Ovary (tissue), 9 donors: ENCODE measurements around the gene ZMYM5. TPM values are rescaled to one million over a fixed set of nuclear protein-coding genes. Genes with fewer than 3 reads are reported as not detected.

Experiments used
- DNase-seq, 5 donors: peaks; one replicate each; pipeline ENCODE4 v3.0.0-alpha.2; 2019 to 2020
- H3K27ac ChIP-seq, 2 donors: fragments of 200-600 bp; one replicate each; pipeline versions ENCODE4 v1.5.1 to v1.8.0; 2019 to 2022
- H3K27me3 ChIP-seq: fragments of 200-600 bp; one replicate; pipeline ENCODE4 v1.8.0; 2022
- H3K36me3 ChIP-seq: fragments of 200-600 bp; sonication (generic); one replicate; pipeline ENCODE4 v1.5.1; 2019
- H3K4me1 ChIP-seq: one replicate; pipeline ENCODE4 v1.8.1; 2013; ENCODE audit warnings: mild to moderate bottlenecking, moderate library complexity; ENCODE audit not compliant: insufficient read depth
- H3K4me3 ChIP-seq: fragments of 200-600 bp; sonication (generic); one replicate; pipeline ENCODE4 v1.5.1; 2017
- H3K9me3 ChIP-seq, 2 donors: fragments of 200-600 bp in 1 of 2; sonication (generic) in 1 of 2; one replicate each; pipeline versions ENCODE4 v1.5.1 to v1.8.1; 2013 to 2019; ENCODE audit warnings: mild to moderate bottlenecking in 1 of 2, moderate library complexity in 1 of 2
- EP300 ChIP-seq: sonication (generic); formaldehyde crosslinking; IDR thresholded peaks from one replicate; pipeline ENCODE4 v1.6.1; 2017; ENCODE audit warnings: antibody characterized with exemption
- POLR2A ChIP-seq: fragments of 450-650 bp; IDR thresholded peaks from one replicate; pipeline ENCODE4 v1.6.1; 2017; ENCODE audit warnings: antibody characterized with exemption, mild to moderate bottlenecking, moderate library complexity
- WGBS, 3 donors: extraction: QIAGEN DNeasy Blood & Tissue Kit in 1 of 3; methylation state at CpG; one replicate each; pipeline versions ENCODE4 v1.1.5 to v1.1.7; 2013 to 2017; 5-methylcytosine and 5-hydroxymethylcytosine counted together
- intact Hi-C, 4 donors: fragments of 100-400 bp; cut with DNase I; formaldehyde crosslinking; loops; one replicate each; pipeline versions ENCODE4 v1.11.0 to v1.15.1; 2022 to 2023
- polyA plus RNA-seq, 2 donors: library from polyadenylated mRNA; stranded (reverse); fragments of 200-250 nt in 1 of 2; fragments of 350-450 nt in 1 of 2; fragmentation: Illumina TruSeq in 1 of 2; extraction: RNeasy Lipid Tissue Mini Kit (QIAGEN cat#74804) in 1 of 2; gene quantifications; one replicate each; pipeline ENCODE4 v1.2.3, GENCODE V29; 2013 to 2014
- total RNA-seq, 7 donors: library from RNA; depleted of rRNA in 2 of 7; stranded (reverse); fragments of >200 nt in 2 of 7; fragmentation: NEBNext Ultra II Directional in 3 of 7; extraction: Animal tissue kit (Norgen Biotek cat#: 25700) in 3 of 7; gene quantifications; one replicate each; pipeline versions ENCODE4 v1.1.0 to v1.2.4, GENCODE V29; 2016 to 2023
- TF ChIP-seq, protein P1 (sequence below), 3 donors: fragments of 450-650 bp in 2 of 3; fragments of 200-600 bp in 1 of 3; IDR thresholded peaks; one replicate each; pipeline versions ENCODE4 v1.5.1 to v1.8.0; 2016 to 2022; ENCODE audit warnings: antibody characterized with exemption in 3 of 3, mild to moderate bottlenecking in 1 of 3
- donor health status: DM: no; HTN: no; CAD: no; lungs with moderate emphysema.
- donor health status: DM: no; HTN: no; CAD: no.
- donor health status: Bipolar disorder and iron deficiency.
- donor health status: DM: yes; HTN: yes; CAD: no.
- donor health status: DM: no; HTN: no; CAD: no.
- donor health status: DM: yes; HTN: yes; CAD: no.

Gene ZMYM5
- total and polyA plus RNA-seq, 9 donors, result 8.0 to 19.4 (median 14.7) TPM

DNA sequence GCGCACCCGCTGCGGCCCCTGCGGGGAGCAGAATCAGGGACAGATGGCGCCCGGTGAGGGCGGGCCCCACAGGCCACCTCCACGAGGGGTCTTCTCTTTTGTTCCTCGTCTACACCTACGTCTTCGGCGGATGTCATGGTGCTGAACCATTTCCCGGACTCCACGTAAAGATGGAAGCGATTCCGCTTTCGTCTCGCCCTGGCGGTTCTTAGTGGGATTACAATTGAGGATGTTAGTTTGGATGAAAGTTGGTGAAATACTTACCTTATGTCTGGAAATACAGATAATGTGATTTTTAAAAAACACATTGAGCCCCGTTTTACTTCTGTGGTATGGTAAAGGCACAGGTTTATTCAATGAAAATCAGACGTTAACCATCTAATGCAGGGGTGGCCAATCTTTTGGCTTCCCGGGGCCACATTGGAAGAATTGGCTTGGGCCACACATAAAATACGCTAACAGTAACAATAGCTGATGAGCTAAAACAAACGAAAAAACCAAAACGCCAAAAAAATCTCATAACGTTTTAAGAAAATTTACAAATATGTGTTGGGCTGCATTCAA is 1.4 kb upstream of the ZMYM5 start:
- H3K27ac ChIP-seq, result peak overlapping the region; percentile 99
- no peaks in the 10 kb centered on the region for H3K36me3 ChIP-seq
- no peaks in the 10 kb centered on the region for H3K9me3 ChIP-seq
- TF ChIP-seq, protein P1, sequence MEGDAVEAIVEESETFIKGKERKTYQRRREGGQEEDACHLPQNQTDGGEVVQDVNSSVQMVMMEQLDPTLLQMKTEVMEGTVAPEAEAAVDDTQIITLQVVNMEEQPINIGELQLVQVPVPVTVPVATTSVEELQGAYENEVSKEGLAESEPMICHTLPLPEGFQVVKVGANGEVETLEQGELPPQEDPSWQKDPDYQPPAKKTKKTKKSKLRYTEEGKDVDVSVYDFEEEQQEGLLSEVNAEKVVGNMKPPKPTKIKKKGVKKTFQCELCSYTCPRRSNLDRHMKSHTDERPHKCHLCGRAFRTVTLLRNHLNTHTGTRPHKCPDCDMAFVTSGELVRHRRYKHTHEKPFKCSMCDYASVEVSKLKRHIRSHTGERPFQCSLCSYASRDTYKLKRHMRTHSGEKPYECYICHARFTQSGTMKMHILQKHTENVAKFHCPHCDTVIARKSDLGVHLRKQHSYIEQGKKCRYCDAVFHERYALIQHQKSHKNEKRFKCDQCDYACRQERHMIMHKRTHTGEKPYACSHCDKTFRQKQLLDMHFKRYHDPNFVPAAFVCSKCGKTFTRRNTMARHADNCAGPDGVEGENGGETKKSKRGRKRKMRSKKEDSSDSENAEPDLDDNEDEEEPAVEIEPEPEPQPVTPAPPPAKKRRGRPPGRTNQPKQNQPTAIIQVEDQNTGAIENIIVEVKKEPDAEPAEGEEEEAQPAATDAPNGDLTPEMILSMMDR (IDR thresholded peaks at IDR 0.05), result peak; percentile 35 to 73 (median 67)
- TF ChIP-seq POLR2A, result no peak
- no peak for TF ChIP-seq EP300
- WGBS, 3 donors, result 15 to 18% (median 17%) methylated on average over 22 to 26 of the region's 26 CpGs
- intact Hi-C loops, result loop anchor here (1.0 to 10.0 kb wide), 8 partner anchors 80 to 910 kb away; partner anchors contain the start of genes PSPC1 (in 3 of the 4), ZMYM2 (in 3 of the 4), MPHOSPH8 (in 2 of the 4) and EEF1AKMT1 (in 1 of the 4)
- H3K4me1 ChIP-seq, result peaks cover 5% of the 10 kb centered on the region
- H3K4me3 ChIP-seq, result peak overlapping the region; percentile 66
- peak in 4 of 5 donors; percentile 63 to 79 (median 70) for DNase-seq
- no peaks in the 10 kb centered on the region for H3K27me3 ChIP-seq

DNA sequence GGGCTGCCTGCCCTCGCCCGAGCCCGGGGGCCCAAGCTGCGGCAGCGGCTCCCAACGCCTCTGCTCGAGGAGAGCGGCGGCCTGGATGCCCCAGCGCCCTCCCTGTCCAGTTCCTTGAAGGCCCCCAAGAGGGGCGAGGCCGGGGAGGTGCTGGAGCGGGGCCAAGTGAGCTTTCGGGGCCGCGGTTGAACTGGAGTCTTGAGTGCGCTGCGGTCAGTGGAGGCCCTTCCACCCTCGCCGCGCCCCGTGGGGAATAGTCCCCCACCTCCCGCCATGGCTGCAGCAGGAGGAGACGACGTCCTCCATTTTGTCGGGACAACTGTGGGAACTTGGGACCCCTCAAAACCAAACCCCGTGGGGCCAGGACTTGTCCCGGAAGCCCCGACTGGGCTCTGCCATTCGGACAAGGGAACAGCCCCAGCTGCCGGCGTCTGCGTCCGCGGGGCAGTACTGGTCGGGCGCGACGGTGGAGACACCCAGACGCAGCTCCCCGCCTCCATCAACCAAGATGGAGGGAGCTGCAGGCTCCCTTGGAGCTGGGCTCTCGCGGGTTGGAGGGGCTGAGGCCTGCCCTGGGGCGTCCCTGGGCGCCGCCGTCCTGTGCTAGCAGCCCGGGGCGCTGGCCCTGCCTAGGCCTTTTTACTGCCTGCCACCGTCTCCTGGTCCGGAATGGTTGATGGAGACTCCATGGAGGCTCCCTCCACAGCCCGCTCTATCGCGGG is 736 bp upstream of the ZMYM5 start:
- TF ChIP-seq EP300, result no peak
- no peak for TF ChIP-seq POLR2A
- TF ChIP-seq, protein P1 (IDR thresholded peaks at IDR 0.05), result no peak
- no peaks in the 10 kb centered on the region for H3K36me3 ChIP-seq
- no peaks in the 10 kb centered on the region for H3K9me3 ChIP-seq
- H3K4me1 ChIP-seq, result peaks cover 5% of the 10 kb centered on the region
- 0 to 3% (median 2%) methylated on average over 25 to 54 of the region's 54 CpGs for WGBS, 3 donors
- intact Hi-C loops, result loop anchor here (1.0 to 10.0 kb wide), 8 partner anchors 79 to 911 kb away; partner anchors contain the start of genes PSPC1 (in 3 of the 4), ZMYM2 (in 3 of the 4), MPHOSPH8 (in 2 of the 4) and EEF1AKMT1 (in 1 of the 4)
- H3K27ac ChIP-seq, result peak overlapping the region; percentile 99
- H3K4me3 ChIP-seq, result peak overlapping the region; percentile 66
- DNase-seq, result peak; percentile 78 to 88 (median 86)
- no peaks in the 10 kb centered on the region for H3K27me3 ChIP-seq

DNA sequence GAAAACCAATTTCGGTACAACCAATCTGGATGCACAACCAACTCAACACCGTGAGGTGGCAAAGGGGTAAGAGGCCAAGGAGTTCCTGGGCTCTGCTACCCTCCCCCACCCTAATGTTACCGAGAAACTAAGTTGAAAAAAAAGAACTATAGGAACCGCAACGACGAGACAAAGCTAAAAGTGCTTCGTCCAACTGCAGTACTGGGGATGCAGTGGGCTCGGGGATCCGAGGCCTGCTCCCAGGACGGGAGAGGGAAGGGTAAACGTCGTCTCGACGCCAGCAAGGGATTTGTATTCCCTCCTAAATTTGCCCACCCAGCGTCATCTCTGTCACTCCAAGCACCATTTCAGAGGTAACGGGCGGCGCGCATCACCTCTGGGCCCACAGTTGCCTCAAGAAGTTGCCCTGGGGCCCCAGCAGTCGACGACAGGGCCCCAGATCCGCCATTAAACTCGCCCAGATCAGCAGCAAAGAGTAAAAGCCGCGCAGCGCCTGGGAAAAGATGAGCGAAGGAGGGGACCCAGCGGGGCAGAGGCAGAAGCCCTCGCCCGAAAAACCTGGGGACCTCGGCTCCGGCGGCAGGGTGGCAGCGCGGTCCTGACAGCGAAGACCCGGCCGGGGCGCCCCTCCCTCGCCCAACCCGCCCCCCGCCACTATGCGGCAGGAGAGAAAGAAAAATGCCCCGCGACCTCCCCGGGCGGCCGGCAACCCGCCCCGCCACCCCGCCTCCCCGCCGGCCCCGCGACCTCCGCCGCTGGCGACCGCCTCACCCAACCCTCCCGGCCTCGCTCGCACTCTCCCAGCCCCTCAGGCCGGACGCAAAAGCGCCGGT is 752 bp downstream of the ZMYM5 start:
- no peak for TF ChIP-seq POLR2A
- TF ChIP-seq, protein P1 (IDR thresholded peaks at IDR 0.05), result no peak
- TF ChIP-seq EP300, result no peak
- H3K36me3 ChIP-seq, result no peaks in the 10 kb centered on the region
- no peaks in the 10 kb centered on the region for H3K27me3 ChIP-seq
- intact Hi-C loops, result loop anchor here (5.0 to 10.0 kb wide), 6 partner anchors 78 to 912 kb away; partner anchors contain the start of genes PSPC1 (in 3 of the 4), ZMYM2 (in 2 of the 4), EEF1AKMT1 (in 1 of the 4) and MPHOSPH8 (in 1 of the 4)
- 0 to 1% (median 0%) methylated on average over 46 to 63 of the region's 66 CpGs for WGBS, 3 donors
- no peaks in the 10 kb centered on the region for H3K9me3 ChIP-seq
- peaks cover 5% of the 10 kb centered on the region for H3K4me1 ChIP-seq
- H3K4me3 ChIP-seq, result peak overlapping the region; percentile 96
- peak in 2 of 5 donors; percentile 30 to 65 for DNase-seq
- peak overlapping the region; percentile 98 for H3K27ac ChIP-seq

DNA sequence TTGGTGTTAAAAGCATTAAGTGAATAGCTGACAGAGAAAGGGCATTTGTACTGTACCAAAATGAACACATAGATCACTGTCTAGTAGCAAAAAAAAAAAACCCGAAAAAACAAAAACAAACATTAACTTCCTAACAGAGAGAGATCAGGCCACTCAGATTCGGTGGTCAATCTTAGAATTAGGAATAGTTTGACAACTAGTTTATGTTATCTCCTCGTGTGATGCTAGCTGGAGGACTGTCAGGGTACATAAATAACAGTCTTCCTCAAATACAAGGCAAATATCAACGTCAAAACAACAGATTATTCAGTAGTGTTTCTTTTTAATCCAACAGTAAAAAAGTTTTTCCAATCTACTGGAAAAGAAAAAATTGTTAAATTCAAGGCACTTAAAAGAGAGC is 1.7 kb downstream of the ZMYM5 start:
- TF ChIP-seq POLR2A (no peak), EP300 (no peak)
- TF ChIP-seq, protein P1 (IDR thresholded peaks at IDR 0.05), result no peak
- H3K9me3 ChIP-seq, result no peaks in the 10 kb centered on the region
- no peaks in the 10 kb centered on the region for H3K27me3 ChIP-seq
- no peak for DNase-seq
- H3K36me3 ChIP-seq, result no peaks in the 10 kb centered on the region
- intact Hi-C loops, result loop anchor here (5.0 to 10.0 kb wide), 6 partner anchors 77 to 913 kb away; partner anchors contain the start of genes PSPC1 (in 3 of the 4), ZMYM2 (in 2 of the 4), EEF1AKMT1 (in 1 of the 4) and MPHOSPH8 (in 1 of the 4)
- WGBS, 3 donors, result 5 to 8% (median 6%) methylated on average over 4 of the region's 4 CpGs
- H3K4me1 ChIP-seq, result peaks cover 5% of the 10 kb centered on the region
- peak overlapping the region in 1 of 2 donors; percentile 98 for H3K27ac ChIP-seq
- H3K4me3 ChIP-seq, result peak overlapping the region; percentile 96
